DMS53 (cell line): ENCODE results near the gene STXBP6.

ENCODE experiments used
- DNase-seq: peaks from one replicate; lab custom pipeline; 2025; lab: John Stamatoyannopoulos, UW

STXBP6 gene

DNA sequence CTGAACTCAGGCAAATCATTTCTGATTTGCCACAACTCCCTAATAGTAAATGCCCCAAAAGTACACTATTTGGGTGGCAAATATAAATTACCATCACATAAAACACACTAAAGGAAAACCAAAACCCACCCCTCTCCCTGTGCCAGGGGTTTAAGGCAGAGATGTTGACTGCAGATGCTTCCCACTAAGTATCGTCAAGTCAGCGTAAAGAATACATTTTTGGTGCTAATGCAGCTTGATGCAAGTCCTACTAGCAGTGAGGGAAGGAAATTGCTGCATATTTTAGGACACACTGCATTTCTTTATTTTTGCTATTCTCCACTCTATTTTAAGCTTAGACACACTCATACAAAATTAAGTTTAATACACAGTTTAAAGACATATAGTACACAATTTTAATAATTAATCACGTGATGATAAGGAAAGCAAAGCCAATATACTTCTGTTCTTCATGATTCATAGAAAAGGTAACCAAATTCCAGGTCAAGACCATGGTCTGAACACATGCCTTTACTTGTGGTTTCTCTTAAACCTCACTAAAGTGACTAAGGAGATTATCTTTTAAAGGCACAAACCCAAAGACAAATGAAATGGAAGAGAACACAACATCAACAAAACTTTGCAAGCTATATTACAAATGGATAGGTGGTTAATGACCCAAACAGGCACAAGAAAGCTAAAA is 162.2 kb downstream of the STXBP6 start:
- DNase-seq = no peak

DNA sequence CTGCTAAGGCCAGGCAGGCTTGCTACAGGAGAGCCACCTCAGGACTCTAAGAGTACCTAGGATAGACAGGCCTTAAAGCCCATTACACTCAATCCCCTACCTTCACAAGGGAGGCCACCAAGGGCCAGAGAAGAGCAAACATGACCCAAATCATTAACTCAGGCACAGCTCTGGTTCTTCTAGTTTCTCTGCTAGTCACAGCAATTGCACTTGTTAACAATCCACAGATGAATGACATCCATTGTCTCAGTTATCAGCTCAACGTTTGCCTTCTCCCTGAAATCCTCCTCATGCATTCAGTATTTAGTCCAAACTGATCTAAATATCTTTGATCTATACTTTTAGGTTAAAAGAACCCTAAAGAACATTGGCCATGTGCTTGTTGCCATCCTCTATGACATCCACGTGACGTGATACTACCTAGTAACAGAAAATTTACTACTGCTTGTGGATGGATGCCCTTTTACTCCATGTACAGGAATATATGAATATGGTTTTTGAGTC is 164.5 kb downstream of the STXBP6 start:
- no peak for DNase-seq

DNA sequence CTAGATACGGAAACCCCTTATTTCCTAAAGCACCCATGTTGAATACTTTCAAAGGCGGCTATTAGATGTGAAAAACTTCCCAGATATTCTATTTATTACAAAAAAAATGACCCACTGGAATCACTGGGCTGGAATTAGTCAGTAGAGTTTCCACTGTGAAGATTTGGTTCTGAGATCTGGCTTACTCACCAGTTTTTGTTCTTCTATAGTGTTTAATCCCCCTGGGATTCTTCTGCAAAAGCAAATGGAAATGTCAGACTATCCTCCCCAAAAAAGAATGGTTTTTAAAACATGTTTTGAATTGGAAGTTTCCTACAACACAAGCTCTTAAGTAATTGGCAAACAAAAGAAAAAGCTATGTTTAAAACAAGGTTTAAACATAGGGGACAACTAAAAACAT is 166.4 kb downstream of the STXBP6 start:
- no peak for DNase-seq

DNA sequence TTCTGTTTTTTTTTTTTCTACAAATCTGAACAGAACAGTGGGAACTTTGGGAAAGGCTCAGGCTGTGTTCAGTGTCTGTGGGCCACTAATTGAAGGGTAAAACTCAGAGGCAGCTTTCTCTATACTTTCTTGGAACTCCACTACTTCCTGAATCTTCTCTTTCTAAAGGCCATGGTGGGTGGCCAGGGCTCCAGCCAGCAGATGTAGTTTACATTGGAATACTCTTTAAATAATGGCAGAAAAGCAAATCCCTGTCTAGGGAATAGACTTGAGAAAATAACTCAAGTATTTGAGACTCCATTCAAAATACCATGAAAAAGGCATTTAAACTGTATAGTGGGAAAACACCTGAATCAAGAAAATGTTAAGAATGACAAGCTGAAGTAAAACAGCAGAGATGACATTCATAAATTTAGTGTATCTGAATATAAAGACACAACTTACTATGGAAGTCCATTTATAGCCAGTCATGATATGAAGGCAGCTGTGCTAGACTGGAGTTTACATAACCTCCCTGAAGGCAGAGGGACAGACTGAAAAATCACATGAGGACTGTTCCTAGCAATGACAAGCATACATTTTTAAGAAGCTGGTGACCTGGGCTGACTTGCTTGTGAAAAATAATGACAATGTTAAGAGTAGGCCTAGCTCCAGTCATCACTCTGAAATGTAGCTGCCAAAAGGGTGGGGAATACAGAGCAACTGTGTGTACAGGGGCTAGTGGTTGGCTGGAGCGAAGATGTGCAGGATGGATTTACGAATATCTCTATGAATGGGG is 168.6 kb downstream of the STXBP6 start:
- no peak for DNase-seq

GRCh38 chr14:24880689-24881088 is 169.3 kb downstream of the STXBP6 start:
- no peak for DNase-seq

- no peak for DNase-seq
Observed at GRCh38 chr14:24879661-24880386, 170.1 kb downstream of the STXBP6 start.

DNA sequence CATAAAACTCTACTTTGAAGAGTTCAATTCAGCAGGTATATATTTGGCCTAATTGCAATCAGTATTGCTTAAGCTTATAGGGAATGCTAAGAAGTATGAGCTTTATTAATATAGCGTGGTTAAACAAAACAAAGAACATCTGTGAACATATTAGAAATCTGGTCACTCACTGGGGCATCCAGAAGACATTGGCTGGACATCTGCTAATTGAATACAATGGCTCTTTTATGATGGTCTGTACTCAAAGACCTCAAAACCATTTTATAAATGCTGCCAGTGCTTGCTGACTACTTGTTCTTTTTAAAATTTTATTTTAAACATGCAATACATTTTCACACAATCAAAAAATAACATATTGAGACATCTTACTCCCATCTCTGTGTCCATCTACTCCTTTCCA is 173.0 kb downstream of the STXBP6 start:
- no peak for DNase-seq

DNA sequence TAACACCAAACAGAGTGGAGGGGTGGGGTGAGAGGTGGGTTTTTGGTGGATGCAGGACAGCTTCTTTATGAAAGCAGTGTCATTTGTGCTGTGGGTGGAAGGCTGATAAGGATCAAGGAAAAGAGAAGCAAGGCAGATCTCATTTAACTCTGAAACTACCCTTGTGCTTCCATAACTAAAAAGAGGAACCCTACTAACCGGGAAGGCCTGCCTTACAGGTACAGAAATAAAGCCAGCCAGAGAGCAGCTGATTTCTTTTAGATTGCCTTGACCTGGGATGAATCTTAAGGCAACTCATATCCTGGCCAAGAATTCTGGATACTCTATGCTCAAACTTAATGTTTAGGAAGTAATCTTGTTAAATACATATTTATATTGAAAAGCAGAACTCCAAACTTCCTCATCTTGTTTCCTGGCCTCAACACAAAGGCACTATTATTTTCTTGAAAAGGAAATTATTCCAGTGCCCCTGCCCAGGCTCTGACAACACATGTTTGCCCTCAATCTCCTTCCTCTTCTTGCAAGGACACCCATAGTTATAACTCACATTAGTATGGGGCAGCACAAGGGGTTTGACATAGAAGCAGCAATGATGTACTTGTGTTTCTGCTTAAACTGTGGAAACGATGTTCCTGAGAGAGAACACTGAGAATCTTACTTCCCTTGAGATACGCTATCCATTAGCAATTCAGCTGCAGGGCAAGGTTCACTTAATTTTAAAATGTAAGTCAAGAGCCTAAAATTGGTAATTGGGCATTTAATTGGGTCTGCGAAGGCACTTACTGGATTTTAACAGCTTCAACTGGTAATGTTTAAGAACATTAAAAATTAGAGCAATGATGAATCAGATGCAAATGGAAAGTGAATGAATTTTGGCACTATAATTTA is 173.7 kb downstream of the STXBP6 start:
- DNase-seq = no peak

GRCh38 chr14:24875203-24875838 is 174.6 kb downstream of the STXBP6 start:
- DNase-seq = no peak

- no peak for DNase-seq
Observed at GRCh38 chr14:24874514-24875202, 175.3 kb downstream of the STXBP6 start.

DNA sequence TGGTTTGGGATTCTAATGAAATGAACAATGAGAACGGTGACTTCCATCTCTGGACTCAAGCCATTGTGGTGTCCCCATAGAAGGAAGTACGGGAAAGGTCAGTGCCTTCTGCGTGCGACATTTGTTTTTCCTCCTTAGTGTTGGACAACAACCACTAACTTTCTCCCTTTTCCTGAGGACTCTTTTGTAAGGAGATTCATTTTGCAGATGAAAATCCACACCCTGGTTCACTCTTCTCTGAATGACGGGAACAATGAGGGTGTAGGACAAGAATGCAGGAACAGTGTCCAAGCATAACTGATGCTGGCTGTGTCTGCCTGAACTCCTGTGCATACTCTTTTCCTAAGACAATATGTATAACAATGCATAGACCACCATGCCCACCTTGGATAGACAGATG is 176.4 kb downstream of the STXBP6 start:
- no peak for DNase-seq

DNA sequence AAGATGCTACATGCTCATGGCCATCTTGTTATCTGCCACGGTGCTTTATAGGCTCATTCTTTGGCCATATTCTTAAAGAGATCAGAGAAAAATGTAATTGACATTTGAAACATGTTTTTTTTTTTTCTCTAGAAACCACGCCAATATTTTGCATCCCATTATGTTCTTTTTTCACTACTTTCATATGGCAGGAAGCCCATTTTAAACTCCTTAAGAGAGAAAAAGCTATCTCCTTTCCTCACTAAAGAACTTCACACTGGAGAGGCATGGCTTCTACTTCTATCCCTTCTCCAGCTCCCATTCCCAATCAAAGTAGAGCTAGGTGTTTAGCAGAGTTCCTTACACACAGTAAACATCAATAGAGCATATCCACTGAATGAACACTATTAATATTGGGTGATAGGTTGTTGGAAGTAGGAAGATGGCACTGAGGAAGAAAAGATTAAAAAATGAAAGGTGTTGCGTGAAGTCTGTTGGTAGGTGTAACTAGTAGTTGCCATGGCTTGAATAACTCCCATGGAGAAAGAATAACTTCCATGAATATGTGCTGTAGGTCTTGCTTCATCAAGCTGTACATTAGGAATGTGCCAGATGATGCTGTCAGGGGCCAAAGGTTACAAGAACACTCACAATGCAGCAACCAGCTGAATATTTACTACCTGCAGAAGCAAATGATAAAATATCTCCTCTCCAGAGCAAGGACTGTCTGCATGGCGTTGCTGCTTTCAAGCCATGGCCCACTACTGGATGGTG is 178.8 kb downstream of the STXBP6 start:
- no peak for DNase-seq

DNA sequence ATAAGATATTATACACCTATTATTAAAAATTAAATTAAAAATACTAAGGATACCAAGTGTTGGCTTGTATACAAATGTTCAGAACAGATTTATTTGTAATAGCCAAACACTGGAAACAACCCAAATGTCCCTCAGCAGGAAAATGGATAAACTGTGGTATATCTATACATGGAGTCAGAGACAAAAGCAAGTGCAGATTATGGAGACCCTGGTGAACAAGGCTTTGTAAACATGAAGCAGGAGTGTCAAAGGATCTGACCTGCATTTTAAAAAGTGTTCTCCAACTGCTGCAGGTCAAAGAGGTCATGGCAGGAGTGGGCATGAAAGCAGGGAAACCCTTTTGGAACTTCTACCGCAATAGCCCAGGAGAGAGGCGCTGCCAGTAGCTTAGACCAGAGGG is 181.6 kb downstream of the STXBP6 start:
- DNase-seq = no peak

DNA sequence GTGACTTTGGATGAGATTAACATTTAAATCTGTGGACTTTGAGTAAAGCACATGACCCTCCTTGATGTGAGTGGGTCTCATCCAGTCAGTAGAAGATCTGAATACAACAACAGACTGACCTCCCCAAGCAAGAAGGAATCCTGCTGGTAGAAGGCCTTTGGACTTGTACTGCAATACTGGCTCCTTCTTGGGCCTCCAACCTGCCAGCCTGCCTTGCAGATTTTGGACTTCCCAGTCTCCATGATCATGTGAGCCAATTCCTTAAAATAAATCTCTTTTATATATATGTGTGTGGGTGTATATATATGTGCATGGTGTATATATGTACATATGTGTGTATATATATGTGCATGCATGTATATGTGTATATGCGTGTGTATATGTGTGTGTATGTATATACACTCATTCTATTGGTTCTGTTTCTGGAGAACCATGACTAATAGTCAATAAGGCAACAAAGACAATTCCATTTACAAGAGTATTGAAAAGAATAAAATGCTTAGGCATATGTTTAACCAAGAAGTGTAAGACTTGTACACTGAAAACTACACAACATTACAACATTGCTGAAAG is 183.8 kb downstream of the STXBP6 start:
- DNase-seq = no peak

DNA sequence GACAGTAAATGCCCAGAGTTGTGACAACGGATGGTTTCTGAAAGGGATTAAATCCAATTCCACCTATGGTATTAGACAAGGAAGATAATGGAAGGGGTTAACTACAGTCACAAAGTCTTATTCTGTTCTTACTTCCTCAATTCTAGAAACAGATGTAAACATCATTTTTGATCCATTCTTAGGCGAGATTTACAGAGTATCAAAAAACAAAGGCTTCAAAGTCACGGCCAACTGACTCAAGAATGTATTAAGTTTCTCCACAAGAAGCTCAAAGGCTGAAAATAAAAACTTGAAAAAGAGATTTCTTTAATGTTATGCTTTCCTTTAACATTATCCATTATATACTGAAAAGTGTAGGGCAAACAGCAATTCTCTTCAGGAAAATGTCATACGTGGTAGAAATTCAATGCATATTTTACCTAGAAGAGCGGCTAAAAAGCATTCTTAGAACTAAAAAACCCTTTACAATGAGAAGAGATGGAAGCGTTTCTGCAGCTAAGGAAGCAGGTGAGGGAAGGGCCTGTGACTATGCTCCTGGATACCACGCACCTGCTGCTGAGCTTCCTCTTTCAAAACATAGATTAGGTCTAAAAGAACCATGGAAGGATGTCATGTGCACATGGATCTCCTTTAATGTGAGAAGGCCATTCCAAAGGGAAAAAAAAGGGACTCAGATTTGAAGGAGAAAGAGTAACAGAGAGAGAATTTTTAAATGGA is 185.8 kb downstream of the STXBP6 start:
- DNase-seq = no peak

DNA sequence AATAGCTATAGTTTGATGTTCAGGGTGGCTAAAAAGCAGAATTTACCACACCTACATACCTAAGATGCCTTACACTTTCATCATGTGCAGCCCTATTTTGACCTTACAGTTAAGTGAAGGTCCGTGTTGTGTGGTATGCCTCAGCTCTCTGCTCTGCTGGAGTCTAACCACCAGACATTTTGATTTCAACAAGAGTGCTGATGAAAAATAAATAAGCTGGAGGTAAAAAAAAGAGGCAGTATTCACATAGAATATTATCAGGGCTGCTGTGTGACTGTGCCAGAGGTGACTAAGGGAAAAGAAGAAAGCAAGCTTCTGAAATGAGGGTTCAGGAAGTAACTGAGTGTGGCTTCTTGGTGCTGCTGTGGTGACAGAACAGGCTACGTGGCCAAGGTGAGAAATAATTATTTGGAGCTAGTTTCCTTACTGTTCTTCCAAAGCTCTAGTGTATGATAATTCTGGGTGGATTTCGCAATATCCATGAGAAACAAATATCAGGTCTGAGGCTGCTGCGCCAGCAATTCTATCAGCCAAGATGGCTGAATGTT is 188.8 kb downstream of the STXBP6 start:
- no peak for DNase-seq

DNA sequence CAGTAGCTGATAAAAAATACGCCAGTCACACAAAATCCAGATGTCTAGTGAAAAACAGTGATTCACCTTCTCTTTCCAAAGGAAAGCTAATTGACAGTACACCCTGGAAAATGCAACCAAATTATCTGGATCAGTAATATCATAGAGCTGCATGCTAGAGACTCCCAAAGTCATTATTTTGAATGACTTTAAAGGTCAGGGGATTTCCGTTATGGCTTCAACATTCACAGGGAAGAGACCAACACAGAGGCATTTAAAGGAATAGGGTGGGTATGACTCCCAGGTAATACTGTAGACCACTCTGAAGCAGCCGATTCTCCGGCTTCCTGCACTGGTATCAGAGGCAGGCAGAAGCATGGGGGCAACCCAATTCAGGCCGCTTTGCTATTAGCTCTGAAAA is 190.4 kb downstream of the STXBP6 start:
- no peak for DNase-seq

- DNase-seq = no peak
Observed at GRCh38 chr14:24858684-24859083, 191.3 kb downstream of the STXBP6 start.

DNA sequence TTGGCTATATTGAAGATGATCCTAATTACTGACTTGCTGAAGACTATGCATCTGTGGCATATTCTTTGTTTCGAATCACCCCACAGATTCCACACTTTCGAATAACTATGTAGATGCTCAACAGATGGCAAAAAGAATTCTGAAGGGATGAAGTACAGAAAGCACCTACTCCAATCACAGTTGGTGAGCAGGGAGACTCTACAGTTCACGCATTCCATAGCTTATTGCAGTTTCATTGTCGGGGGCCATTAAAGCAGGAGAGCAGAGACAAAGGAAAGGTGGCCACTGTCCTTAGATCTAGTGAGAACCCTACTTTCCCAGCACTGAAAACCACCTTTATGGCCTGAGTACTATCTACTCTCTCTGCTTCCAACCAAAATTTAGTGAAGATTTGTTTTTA is 191.9 kb downstream of the STXBP6 start:
- DNase-seq = no peak
